GM18520 (cell line): ENCODE results near the gene SCN1A.

Experiments
- ATAC-seq: cut with Tn5 transposase; IDR thresholded peaks from one replicate; pipeline ENCODE4 v1.9.1; 2021; ENCODE audit not compliant: unreplicated experiment

The SCN1A gene

DNA sequence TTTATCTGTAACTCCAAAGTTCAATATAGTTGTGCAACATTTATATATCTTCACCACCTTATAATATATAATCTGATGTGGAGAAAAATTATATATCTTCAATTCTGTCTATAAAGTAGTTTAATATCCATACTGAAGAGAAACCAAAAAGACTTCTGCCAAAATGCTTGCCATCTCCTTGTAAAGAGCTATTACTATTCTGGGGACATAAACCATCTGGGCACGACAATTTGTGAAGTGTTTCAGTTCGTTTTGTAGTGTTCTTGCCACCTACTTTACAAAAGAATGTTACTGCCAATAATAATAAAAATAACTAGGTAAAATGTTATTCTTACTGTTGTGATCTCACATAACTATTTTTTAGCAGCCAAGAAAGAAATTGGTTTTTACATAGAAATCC, 45.1 kb downstream of the SCN1A start:
- ATAC-seq: no peak

- no peak for ATAC-seq
These were observed 46.0 kb downstream of the SCN1A start for GRCh38 chr2:166081852-166082251.

GRCh38 chr2:166081131-166081632, 46.6 kb downstream of the SCN1A start:
- no peak for ATAC-seq

DNA sequence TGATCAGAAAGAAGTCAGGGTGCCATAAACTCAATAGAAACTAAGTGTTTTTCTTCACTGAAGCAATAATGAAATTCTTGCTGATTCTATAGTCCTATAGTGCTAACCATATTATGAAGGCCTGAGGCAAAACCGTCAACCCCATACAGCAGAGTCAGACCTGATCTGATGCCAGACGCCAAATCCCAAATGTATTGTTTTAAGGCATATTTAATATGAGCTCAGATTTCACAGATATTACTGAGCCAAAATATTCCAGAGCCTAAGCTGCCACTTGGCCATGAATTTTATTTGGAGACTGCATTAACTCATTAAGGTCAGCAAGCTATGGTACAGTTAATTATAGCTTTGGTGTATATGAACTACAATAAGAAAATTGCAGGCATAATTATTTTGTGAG, 53.4 kb downstream of the SCN1A start:
- no peak for ATAC-seq

DNA sequence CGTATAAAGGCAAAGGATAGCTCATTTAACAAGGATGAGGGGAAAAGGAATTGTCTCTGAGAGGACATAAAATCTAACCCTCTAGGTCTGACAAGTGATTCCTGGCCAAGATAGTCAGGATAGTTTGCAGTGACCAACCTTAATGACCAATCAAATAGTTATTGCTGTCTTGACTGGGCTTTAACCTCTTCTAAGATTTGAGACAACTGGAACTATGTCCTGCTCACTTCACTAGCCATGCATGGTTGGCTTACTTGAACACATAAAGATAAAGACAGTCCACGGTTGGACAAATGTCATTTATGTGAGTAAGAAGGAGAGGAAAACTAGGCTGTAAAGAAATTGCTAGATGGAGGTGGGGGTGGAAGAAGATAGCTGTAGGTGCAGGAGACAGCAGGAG, 53.8 kb downstream of the SCN1A start:
- no peak for ATAC-seq

GRCh38 chr2:166070231-166070630, 57.6 kb downstream of the SCN1A start:
- ATAC-seq: no peak

DNA sequence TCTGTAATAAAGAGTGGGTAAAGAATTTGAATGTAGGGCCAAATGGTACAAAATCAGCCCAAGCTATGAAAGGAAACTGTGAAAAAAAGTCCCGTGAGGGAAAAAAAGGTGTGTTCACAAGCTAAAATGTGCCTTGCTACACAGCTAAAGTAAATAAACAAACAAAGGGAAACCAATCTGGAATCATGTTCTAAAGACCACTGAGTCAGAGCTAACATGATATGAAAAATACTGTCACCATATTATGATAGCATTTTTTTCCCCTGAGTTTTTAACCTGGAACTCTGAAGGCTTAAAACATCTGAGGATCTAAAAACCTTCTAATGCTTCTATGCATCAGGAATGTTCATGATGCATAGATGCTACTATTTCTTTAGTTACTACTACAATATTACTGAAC, 58.8 kb downstream of the SCN1A start:
- ATAC-seq: no peak

GRCh38 chr2:166067229-166067628, 60.6 kb downstream of the SCN1A start:
- no peak for ATAC-seq

GRCh38 chr2:166060191-166060590, 67.6 kb downstream of the SCN1A start:
- ATAC-seq: no peak

- ATAC-seq: no peak
These were observed 70.3 kb downstream of the SCN1A start for GRCh38 chr2:166057370-166058164.

GRCh38 chr2:166044853-166045483, 82.9 kb downstream of the SCN1A start:
- ATAC-seq: no peak

DNA sequence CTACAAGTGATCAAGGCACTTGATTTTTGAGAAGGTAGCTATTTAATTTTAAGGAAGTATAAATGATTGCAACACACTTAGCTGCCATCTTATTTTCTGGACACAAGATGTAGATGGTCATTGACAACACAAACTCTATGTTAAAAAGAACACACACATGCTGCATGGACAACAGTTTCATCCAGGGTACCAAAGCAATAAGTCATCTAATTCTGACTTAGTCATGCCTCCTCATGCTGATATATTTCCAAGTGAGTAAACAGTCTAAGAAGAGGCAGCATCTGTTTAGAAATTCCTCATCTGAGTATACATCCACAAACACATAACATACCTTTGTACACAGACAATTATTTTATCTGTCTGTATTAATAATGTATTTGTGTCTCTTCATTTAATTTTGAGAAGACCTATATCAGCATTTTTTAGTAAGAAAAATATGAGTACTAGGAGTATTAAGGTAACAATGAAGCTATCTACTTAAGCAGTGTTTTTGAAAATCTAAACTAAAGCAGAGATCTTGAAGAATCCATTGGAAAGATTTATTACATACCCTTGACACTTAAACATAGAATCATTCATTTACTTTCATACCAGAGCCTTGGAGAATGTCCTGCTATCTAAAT, 84.9 kb downstream of the SCN1A start:
- no peak for ATAC-seq

DNA sequence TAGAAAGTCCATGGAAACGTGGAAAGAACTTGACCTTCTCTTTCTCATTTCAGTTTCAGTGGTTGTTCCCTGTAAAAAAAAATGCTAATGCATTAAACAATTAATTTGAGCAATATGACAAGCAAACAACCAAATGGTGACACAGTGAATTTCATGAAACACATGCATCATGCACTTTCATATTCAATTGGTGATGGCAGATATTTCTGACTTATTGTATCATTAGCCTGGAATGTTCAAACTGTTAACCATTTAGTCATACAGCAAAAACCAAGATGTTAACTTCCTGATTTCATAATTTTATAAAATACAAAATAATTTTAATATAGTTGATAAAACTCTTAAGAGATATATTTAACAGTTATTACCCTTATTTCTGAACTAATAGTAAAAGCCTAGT, 85.5 kb downstream of the SCN1A start:
- ATAC-seq: no peak

DNA sequence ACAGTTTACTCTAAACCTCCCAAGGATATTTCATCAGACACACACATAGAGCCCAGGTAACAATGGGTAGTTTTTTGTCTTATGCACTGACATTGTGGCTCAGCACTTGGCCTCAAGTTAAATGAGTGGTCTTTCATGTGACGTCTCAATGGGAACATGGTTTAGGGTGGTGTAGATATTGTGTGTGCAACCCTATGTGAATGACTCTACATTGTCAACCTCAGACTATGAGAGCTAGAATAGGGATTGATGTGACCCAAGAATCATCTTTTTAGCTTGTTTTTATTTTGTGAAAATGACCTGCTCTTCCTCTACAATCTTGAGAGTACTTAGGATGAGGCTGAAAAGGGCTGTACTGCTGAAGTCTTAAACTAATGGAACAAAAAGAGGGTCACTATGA, 86.2 kb downstream of the SCN1A start:
- no peak for ATAC-seq

DNA sequence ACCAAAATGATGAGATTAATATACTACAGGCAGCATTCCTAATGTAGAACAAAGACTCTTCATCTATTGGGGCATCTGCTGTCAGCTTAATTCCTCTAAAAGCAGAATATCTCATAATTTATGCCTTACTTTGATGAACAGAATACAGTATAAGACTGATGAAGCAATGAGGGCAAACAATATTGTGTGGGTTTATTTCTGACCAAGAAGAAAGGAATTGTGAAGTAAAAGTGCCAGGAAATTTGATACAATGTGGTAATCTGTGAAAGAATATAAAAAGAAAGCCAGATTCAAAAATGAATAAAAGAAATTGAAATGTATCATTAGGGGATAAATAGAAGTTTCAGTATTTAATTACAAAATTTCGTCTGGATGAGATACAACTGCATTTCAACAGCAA, 95.5 kb downstream of the SCN1A start:
- ATAC-seq: no peak

- ATAC-seq: no peak
These were observed 96.8 kb downstream of the SCN1A start for GRCh38 chr2:166031054-166031453.

DNA sequence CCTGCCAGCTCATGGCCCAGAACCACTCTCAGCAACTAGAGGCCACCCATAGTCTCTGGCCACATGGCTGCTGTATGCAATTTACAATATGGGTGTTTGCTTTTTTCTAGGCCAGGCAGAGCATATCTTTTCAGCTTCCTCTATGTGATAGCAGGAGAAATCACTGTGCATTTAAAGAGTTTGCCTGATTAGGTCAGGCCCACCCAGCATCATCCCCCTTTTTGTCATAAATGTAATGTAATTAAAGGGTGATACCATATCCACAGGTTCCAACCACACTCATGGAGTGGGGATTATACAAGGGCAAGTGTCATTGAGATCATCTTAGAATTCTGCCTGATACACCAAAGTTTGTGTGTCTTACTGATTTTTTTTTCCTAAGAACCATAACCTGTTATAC, 102.5 kb downstream of the SCN1A start:
- ATAC-seq: no peak

- no peak for ATAC-seq
These were observed 110.6 kb downstream of the SCN1A start for GRCh38 chr2:166017208-166017607.

DNA sequence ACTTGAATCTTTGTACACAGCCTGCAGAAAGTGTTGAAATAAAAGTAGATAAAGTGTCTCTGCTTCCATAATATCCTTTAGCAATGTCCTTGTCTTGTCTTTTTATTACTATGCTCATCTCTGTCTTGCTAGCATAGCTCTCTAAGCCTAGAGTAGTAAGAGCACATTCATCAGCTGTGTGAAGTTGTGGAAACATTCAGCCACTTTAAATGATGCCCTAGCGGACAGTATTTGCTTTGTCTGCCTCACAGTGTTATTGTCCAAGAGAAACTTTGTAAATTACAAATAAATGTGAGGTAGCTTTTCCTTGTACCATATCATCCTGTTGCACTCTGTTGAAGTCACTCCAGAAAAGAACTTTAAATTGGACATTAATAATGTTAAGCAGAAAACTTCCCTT, 113.9 kb downstream of the SCN1A start:
- no peak for ATAC-seq

DNA sequence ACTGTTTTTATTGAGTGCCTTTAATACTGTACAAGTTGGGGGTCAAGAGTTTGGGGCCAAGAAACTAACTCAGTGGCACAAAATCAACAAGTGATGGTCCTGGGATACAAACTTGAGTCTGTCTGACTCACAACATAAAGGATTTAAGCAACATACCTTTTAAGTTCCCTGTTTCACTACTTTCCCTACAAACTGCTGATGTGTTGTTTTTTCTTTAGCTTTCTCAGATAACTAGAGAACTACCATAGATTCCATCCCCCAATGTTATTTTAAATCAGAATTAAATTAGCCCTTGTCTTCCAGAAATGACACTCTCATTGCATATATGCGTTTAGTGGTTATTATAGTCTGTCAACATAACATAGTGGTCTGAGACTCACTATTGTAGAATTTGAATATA, 116.2 kb downstream of the SCN1A start:
- ATAC-seq: no peak

DNA sequence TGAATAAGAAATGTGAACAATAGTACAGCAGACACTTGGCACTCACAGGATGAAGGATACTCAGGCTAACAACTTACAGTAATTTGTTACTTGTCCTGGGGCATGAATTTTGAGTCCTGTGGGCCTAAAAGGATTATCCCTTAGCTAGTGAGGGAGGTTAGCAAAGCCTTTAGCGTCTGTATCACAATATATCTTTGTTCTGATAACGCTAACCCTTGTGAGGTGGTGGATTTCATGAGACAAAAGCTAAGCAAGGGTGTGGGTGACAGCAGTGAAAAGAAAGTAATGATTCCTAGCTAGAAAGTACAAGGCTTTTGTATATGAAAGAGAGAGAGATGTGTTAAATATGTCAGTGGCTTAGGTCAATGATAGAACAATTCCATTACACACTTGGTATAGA, 127.4 kb downstream of the SCN1A start:
- ATAC-seq: no peak

GRCh38 chr2:165990846-165991245, 137.0 kb downstream of the SCN1A start:
- ATAC-seq: no peak
